ENCODE data around the gene HAUS2. TPM values are rescaled to one million over a fixed set of nuclear protein-coding genes. Genes with fewer than 3 reads are reported as not detected.

The HAUS2 gene
- total RNA-seq, 2 donors from 2014 or later, result 32.9 to 34.4 TPM

DNA sequence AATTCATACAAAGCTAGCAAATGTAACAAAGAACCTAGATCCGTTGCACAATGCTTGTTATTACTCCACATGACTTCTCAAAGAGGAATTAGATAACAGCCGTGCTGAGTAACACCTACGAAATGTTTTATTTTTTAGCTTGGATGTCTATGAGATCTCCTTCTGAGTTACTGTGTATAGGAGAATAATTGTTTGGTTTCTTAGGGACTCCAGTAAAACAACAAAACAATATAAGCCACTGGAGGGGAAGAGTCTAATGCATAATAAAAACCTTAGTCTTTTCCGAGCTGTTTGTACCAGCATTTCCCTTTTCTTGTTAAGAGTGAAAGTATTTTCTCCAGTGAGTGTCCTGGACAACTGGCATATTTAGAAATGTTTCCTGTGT, 37.6 kb upstream of the HAUS2 start:
- Histone ChIP-seq H3K9me3 (ENCODE audit: control insufficient read depth, low read length) (no peaks in the 10 kb centered on the region), H3K27me3 (ENCODE audit: control insufficient read depth, insufficient read depth, low read length, poor library complexity, severe bottlenecking) (no peaks in the 10 kb centered on the region), H3K4me3 (ENCODE audit: low read length) (no peak overlapping the region), H3K27ac (ENCODE audit: low read depth, low read length) (no peak overlapping the region), H3K36me3 (ENCODE audit: control insufficient read depth, insufficient read depth, low read length) (peaks cover 50% of the 10 kb centered on the region), H3K4me1 (ENCODE audit: control insufficient read depth, insufficient read depth, low read length) (no peaks in the 10 kb centered on the region), H3K9ac (ENCODE audit: extremely low read depth, low read length, poor library complexity, severe bottlenecking) (no peak overlapping the region)
- Mint-ChIP-seq H3K36me3 (ENCODE audit: low read depth) (peaks cover 42% of the 10 kb centered on the region), H3K4me1 (peaks cover 3% of the 10 kb centered on the region), H3K27me3 (ENCODE audit: insufficient read depth) (no peaks in the 10 kb centered on the region), H3K4me3 (no peak overlapping the region), H3K27ac (no peak overlapping the region), H3K9me3 (no peaks in the 10 kb centered on the region)
- TF ChIP-seq, protein P1, sequence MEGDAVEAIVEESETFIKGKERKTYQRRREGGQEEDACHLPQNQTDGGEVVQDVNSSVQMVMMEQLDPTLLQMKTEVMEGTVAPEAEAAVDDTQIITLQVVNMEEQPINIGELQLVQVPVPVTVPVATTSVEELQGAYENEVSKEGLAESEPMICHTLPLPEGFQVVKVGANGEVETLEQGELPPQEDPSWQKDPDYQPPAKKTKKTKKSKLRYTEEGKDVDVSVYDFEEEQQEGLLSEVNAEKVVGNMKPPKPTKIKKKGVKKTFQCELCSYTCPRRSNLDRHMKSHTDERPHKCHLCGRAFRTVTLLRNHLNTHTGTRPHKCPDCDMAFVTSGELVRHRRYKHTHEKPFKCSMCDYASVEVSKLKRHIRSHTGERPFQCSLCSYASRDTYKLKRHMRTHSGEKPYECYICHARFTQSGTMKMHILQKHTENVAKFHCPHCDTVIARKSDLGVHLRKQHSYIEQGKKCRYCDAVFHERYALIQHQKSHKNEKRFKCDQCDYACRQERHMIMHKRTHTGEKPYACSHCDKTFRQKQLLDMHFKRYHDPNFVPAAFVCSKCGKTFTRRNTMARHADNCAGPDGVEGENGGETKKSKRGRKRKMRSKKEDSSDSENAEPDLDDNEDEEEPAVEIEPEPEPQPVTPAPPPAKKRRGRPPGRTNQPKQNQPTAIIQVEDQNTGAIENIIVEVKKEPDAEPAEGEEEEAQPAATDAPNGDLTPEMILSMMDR (conservative IDR thresholded peaks at IDR 0.05), result no peak
- 97 to 100% methylated on average over 3 to 4 of the region's 4 CpGs for WGBS, 2 experiments (ENCODE audit: insufficient coverage in 1 of 2, insufficient read length in 1 of 2)
- DNase-seq, result no peak

DNA sequence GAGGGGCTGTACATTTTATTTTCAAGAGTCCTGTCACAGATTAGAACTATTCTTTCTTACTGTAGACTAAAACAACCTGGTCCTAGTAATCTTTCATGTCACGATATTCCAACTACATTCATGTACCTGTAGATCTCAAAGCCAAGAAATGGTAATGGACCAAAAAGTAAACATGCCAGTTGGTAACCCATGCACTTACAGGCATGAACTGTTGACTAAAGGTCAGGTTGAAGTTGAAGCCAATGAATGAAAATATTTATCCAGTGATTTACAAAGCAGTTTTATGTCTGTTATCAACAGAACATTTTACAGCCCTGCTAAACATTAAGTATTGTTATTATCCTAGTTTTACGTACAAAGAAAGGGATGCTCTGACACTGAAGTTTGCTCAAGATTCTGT, 25.3 kb upstream of the HAUS2 start:
- Histone ChIP-seq H3K9ac (ENCODE audit: extremely low read depth, low read length, poor library complexity, severe bottlenecking) (no peak overlapping the region), H3K27me3 (ENCODE audit: control insufficient read depth, insufficient read depth, low read length, poor library complexity, severe bottlenecking) (no peaks in the 10 kb centered on the region), H3K27ac (ENCODE audit: low read depth, low read length) (no peak overlapping the region), H3K4me3 (ENCODE audit: low read length) (no peak overlapping the region), H3K36me3 (ENCODE audit: control insufficient read depth, insufficient read depth, low read length) (peaks cover 79% of the 10 kb centered on the region), H3K4me1 (ENCODE audit: control insufficient read depth, insufficient read depth, low read length) (no peaks in the 10 kb centered on the region), H3K9me3 (ENCODE audit: control insufficient read depth, low read length) (no peaks in the 10 kb centered on the region)
- no peaks in the 10 kb centered on the region for H3K27me3 Mint-ChIP-seq (ENCODE audit: insufficient read depth)
- no peak overlapping the region for H3K27ac Mint-ChIP-seq
- DNase-seq, result no peak
- H3K4me3 Mint-ChIP-seq, result no peak overlapping the region
- no peaks in the 10 kb centered on the region for H3K9me3 Mint-ChIP-seq
- peaks cover 58% of the 10 kb centered on the region for H3K36me3 Mint-ChIP-seq (ENCODE audit: low read depth)
- TF ChIP-seq, protein P1 (conservative IDR thresholded peaks at IDR 0.05), result no peak
- 80 to 92% methylated on average over 1 to 2 of the region's 2 CpGs for WGBS, 2 experiments (ENCODE audit: insufficient coverage in 1 of 2, insufficient read length in 1 of 2)
- no peaks in the 10 kb centered on the region for H3K4me1 Mint-ChIP-seq

- no peak overlapping the region for H3K9ac ChIP-seq (ENCODE audit: extremely low read depth, low read length, poor library complexity, severe bottlenecking)
- no peaks in the 10 kb centered on the region for H3K4me1 Mint-ChIP-seq
- no peaks in the 10 kb centered on the region for H3K27me3 Mint-ChIP-seq (ENCODE audit: insufficient read depth)
- no peaks in the 10 kb centered on the region for H3K9me3 ChIP-seq (ENCODE audit: control insufficient read depth, low read length)
- no peaks in the 10 kb centered on the region for H3K4me1 ChIP-seq (ENCODE audit: control insufficient read depth, insufficient read depth, low read length)
- H3K36me3 Mint-ChIP-seq (ENCODE audit: low read depth), result peaks cover 53% of the 10 kb centered on the region
- 79 to 90% methylated on average over 2 to 3 of the region's 3 CpGs for WGBS, 2 experiments (ENCODE audit: insufficient coverage in 1 of 2, insufficient read length in 1 of 2)
- TF ChIP-seq, protein P1 (conservative IDR thresholded peaks at IDR 0.05), result no peak
- H3K27ac ChIP-seq (ENCODE audit: low read depth, low read length), result no peak overlapping the region
- H3K9me3 Mint-ChIP-seq, result no peaks in the 10 kb centered on the region
- H3K4me3 ChIP-seq (ENCODE audit: low read length), result no peak overlapping the region
- peaks cover 77% of the 10 kb centered on the region for H3K36me3 ChIP-seq (ENCODE audit: control insufficient read depth, insufficient read depth, low read length)
- H3K27ac Mint-ChIP-seq, result no peak overlapping the region
- no peak for DNase-seq
- H3K4me3 Mint-ChIP-seq, result no peak overlapping the region
- no peaks in the 10 kb centered on the region for H3K27me3 ChIP-seq (ENCODE audit: control insufficient read depth, insufficient read depth, low read length, poor library complexity, severe bottlenecking)
These were observed 19.7 kb upstream of the HAUS2 start for GRCh38 chr15:42528970-42529369.
